ENCODE data around the gene CRELD2. TPM values are rescaled to one million over a fixed set of nuclear protein-coding genes. Genes with fewer than 3 reads are reported as not detected.

Gene CRELD2
- total and polyA plus RNA-seq, 2 of the 13 experiments (the other 11 are each of a cell fraction or from before 2014, with no cell fraction given): 17.2 to 44.7 TPM

GRCh38 chr22:49959782-49960158 is 41.3 kb downstream of the CRELD2 start (continued):
- TF ChIP-seq GLMP (CRISPR knock-in tag; IDR thresholded peaks at IDR 0.05; ENCODE audit: borderline replicate concordance) (no peak), ZNF562 (CRISPR knock-in tag; IDR thresholded peaks at IDR 0.05; ENCODE audit: borderline replicate concordance) (no peak), ZNF557 (CRISPR knock-in tag; IDR thresholded peaks at IDR 0.05) (no peak), ESRRA (CRISPR knock-in tag; IDR thresholded peaks at IDR 0.05; ENCODE audit: low read depth) (no peak), HBP1 (CRISPR knock-in tag; IDR thresholded peaks at IDR 0.05; ENCODE audit: low read depth) (no peak), SCMH1 (CRISPR knock-in tag; IDR thresholded peaks at IDR 0.05; ENCODE audit: borderline replicate concordance) (no peak), ARNT (IDR thresholded peaks at IDR 0.05) (no peak), TGIF2 (CRISPR knock-in tag; IDR thresholded peaks at IDR 0.05) (no peak), ZSCAN22 (CRISPR knock-in tag; IDR thresholded peaks at IDR 0.05) (no peak), ZFP41 (CRISPR knock-in tag; IDR thresholded peaks at IDR 0.05; ENCODE audit: borderline replicate concordance) (no peak), POLR2AphosphoS5 (IDR thresholded peaks at IDR 0.05; ENCODE audit: low read depth, low read length) (no peak), ZNF460 (CRISPR knock-in tag; IDR thresholded peaks at IDR 0.05; ENCODE audit: borderline replicate concordance) (no peak), SNAI1 (CRISPR knock-in tag; IDR thresholded peaks at IDR 0.05; ENCODE audit: borderline replicate concordance) (no peak; the same call in 1 of the 2 replicates), FOSL2 (CRISPR knock-in tag; IDR thresholded peaks at IDR 0.05) (peak; percentile 82; the same call in 1 of the 2 replicates), MLXIP (CRISPR knock-in tag; IDR thresholded peaks at IDR 0.05; ENCODE audit: borderline replicate concordance) (no peak), RELA (CRISPR knock-in tag; IDR thresholded peaks at IDR 0.05) (no peak), LRRFIP1 (CRISPR knock-in tag; conservative IDR thresholded peaks at IDR 0.05) (no peak), NR2F2 (IDR thresholded peaks at IDR 0.05; ENCODE audit: borderline replicate concordance, low read depth) (no peak), FIP1L1 (IDR thresholded peaks at IDR 0.05; ENCODE audit: borderline replicate concordance, insufficient read depth, low read depth, low read length) (no peak), ZNF878 (CRISPR knock-in tag; IDR thresholded peaks at IDR 0.05) (no peak), SOX6 (IDR thresholded peaks at IDR 0.05) (no peak), SOX6 (CRISPR knock-in tag; IDR thresholded peaks at IDR 0.05) (no peak), KLF11 (CRISPR knock-in tag; IDR thresholded peaks at IDR 0.05) (no peak), PTBP1 (IDR thresholded peaks at IDR 0.05; ENCODE audit: low read depth, low read length, poor library complexity, severe bottlenecking) (no peak), FOXA3 (CRISPR knock-in tag; IDR thresholded peaks at IDR 0.05) (no peak), TSC22D2 (CRISPR knock-in tag; IDR thresholded peaks at IDR 0.05; ENCODE audit: borderline replicate concordance) (no peak; the same call in 1 of the 2 replicates)

Measured in HepG2 (cell line).